Hepatocyte (in vitro differentiated cells): ENCODE results near the gene ATIC.

Source experiments
- EZH2 ChIP-seq: fragments of 200-600 bp; sonication (generic); IDR thresholded peaks from 2 replicates; pipeline ENCODE4 v1.6.1; 2016; ENCODE audit warnings: antibody characterized with exemption, mild to moderate bottlenecking, borderline replicate concordance
- TF ChIP-seq, protein P1 (sequence below): fragments of 200-600 bp; sonication (generic); IDR thresholded peaks from 2 replicates; pipeline ENCODE4 v1.5.1; 2016; ENCODE audit warnings: antibody characterized with exemption, mild to moderate bottlenecking; ENCODE audit not compliant: poor library complexity

DNA sequence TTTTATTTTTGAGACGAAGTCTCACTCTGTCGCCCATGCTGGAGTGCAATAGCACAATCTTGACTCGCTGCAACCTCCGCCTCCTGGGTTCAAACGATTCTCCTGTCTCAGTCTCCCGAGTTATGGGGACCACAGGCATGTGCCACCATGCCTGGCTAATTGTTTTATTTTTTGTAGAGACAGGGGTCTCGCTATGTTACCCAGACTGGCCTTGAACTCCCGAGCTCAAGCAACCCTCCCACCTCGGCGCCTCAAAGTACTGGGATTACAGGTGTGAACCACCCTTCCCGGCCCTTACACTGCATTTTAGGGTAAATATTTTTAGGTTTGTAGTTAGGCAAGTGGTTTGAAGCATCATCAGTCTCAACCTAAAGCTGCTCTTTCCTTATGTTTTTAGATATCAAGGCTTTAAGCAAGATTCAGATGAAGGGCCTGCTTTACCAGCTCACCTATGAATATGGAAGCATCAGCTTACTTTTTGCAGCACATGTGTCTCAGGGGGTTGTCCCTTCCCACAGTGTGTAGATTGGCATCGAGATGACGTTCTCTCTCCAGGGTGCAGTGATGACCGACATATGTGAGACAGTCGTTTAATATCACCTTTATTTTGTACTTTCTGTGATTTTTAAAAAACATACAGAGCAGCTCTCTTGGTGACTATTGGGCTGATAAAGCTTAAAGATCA lies 47.2 kb downstream of the ATIC start:
- TF ChIP-seq, protein P1, sequence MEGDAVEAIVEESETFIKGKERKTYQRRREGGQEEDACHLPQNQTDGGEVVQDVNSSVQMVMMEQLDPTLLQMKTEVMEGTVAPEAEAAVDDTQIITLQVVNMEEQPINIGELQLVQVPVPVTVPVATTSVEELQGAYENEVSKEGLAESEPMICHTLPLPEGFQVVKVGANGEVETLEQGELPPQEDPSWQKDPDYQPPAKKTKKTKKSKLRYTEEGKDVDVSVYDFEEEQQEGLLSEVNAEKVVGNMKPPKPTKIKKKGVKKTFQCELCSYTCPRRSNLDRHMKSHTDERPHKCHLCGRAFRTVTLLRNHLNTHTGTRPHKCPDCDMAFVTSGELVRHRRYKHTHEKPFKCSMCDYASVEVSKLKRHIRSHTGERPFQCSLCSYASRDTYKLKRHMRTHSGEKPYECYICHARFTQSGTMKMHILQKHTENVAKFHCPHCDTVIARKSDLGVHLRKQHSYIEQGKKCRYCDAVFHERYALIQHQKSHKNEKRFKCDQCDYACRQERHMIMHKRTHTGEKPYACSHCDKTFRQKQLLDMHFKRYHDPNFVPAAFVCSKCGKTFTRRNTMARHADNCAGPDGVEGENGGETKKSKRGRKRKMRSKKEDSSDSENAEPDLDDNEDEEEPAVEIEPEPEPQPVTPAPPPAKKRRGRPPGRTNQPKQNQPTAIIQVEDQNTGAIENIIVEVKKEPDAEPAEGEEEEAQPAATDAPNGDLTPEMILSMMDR, result no peak
- TF ChIP-seq EZH2, result no peak
